ENCODE data around the gene PCIF1.

GRCh38 chr20:45887346-45887715 lies 47.2 kb upstream of the PCIF1 start, which contains the start of gene SPATA25:
- TF ChIP-seq CTCF (conservative IDR thresholded peaks at IDR 0.05; ENCODE audit: low read depth, low read length) (no peak), EZH2 (IDR thresholded peaks at IDR 0.05; ENCODE audit: low read length, unreplicated experiment) (no peak)

Data from PC-3 (cell line).